Stimulated activated CD8-positive, alpha-beta memory T cell treated with anti-CD3 and anti-CD28 coated beads, Interleukin-15, amount 100 ng/mL, for 24 hours (primary cell): Measurements from ENCODE around the gene TEX14.
"Not testable (repeated sequence)": the region's sequence is repeated elsewhere in the genome, so short reads cannot be mapped to it uniquely, and the experiment has no call there.

Experiments used
- DNase-seq: peaks from one replicate; pipeline ENCODE4 v3.0.0-alpha.2; 2020; ENCODE audit warnings: low read depth

The TEX14 gene

DNA sequence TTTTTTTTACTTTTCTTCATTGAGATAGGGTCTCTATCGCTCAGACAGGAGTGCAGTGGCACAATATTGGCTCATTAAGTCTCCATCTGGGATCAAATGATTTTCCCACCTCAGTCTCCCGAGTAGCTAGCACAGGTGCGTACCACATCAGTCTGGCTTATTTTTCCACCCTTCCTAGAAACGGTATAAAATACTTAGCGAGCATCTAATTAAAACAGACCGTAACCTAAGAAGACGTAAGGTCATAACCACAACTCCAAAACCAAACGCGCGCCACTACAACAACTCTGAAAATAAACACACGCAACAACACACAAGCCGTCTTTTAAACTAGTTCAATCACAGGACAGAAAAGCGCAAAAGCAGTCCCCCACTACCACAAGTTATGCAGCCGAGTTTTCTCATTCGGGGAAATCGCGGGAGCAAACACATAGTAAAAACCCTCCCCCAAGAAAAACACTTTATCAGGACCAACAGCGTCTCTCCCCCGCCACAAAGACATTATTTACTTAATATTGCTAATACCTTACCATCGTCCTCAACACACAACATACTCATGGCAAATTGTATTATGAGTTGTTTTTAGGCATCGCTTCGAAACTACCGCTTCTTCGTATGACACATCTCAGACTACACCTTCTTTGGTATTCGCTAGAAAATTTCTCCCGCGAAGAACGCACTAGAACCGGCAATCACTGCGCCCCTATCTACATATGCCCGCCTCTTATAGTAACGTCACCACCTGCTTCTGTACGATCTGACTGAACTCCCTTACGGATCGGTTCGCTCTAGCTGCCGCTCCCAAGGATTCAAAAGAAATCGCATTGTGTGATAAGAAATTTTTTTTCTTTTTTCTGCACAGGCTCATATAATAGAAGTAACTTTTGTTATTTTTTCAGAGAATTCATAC lies 32.8 kb downstream of the TEX14 start:
- DNase-seq, result peak; percentile 42

DNA sequence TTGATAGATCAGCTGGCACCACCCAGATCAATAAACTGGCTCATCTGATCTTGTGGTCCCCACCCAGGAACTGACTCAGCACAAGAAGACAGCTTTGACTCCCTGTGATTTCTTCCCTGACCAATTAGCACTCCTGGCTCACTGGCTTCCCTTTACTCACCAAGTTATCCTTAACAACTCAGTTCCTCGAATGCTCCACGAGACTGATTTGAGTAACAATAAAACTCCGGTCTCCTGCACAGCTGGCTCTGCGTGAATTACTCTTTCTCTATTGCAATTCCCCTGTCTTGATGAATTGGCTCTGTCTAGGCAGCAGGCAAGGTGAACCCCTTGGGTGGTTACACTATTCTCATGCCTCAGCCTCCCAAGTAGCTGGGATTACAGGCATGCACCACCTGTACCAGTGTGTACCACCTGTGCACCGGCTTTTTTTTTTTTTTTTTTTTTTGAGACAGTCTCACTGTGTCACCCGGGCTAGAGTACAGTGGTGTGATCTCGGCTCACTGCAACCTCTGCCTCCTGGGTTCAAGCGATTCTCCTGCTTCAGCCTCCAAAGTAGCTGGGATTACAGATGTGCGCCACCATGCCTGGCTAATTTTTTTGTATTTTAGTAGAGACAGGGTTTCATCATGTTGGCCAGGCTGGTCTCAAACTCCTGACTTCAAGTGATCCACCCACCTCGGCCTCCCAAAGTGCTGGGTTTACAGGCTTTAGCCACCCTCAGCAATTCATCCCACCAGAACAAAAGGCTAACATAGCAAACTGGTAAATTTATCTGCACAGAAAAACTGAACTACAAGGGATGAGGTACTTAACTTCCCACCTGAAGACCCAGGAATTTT lies 33.7 kb downstream of the TEX14 start:
- DNase-seq, result not testable (repeated sequence)

DNA sequence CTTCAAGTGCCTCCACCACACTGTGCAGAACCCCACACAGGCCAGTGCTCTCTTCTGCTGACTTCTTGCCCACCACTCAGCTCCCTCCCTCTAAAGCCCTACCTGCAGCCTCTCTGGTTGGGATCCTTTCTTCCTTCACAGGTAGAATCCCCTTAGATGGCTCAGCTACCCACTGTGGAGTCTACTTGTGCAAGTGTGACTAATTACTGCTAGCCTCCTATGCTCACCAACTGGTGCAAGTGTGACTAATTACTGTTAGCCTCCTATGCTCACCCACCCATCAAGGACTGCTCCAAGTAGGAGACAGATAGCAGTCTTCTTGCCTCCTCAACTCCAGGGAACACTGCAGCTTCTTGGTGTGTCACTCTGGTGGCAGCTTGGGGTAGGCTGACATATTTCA lies 43.6 kb downstream of the TEX14 start:
- DNase-seq, result no peak

DNA sequence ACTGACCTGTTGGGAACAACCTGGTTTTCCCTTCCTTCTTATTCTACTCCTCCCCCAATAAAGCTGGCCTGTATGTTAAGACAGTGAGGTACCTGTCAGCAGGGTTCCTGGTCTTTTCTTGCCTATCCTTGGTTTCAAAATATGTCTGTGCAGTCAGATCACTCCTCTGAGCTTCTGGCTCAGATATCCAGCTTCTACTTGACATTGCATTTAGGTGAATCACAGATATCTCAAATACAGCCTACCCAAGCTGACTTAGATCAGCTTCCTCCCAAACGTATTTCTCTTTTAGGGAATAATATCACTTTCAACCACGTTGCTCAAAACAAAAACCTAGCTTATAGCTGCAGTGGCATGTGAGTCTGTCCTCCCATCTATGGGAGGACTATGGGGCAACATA lies 48.7 kb downstream of the TEX14 start:
- no peak for DNase-seq

DNA sequence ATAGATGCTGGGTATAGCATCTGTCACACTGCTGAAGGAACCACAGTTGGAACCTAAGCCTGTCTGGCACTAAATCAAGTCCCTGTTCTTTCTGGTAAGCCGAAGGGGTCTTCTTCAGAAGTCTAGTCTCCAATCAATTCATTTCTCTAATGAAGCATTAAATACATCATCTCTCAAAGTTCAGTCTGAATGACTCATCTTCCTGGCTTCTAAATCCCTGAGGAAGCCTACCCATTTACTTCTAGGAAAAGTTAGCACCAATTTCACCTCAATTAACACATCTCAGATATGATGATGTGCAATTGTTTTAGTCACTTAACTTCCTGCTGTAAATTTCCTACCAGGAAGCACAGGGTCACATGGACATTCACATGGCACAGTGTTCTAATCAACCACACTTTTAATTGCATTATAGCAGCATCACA lies 49.9 kb downstream of the TEX14 start:
- DNase-seq, result no peak

DNA sequence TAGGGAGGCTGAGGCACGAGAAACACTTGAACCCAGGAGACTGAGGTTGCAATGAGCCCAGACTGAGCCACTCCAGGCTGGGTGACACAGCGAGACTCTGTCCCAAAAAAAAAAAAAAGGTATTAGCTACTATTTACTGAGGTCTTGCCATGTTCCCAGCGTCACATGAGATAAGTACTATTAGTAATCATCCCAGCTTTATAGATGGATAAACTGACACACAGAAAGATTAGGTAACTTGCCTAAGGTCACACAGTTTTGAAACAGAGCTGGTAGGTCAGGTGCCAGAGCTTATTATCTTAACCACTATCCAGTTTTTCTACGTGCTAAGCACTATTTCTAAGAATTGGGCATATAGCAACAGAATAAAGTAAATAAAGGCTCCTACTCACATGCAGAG lies 51.6 kb downstream of the TEX14 start:
- no peak for DNase-seq

DNA sequence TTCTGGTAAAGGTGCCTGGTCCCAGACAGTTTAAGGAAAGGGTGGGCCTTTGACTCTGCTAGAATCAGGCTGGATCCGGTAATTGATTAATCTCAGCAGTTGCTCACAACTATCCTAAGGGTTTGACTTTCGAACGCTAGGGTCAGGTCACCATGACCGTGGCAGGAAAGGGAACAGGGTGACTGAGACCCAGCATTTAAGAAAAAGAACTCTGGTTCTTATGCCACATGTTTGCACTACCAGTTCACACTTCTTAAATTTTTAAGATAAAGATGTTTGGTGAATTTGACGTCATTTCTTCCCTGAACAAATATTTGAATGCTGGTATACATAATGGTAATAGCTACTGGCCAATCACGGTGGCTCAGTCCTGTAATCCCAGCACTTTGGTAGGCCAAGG lies 52.2 kb downstream of the TEX14 start:
- DNase-seq, result no peak

DNA sequence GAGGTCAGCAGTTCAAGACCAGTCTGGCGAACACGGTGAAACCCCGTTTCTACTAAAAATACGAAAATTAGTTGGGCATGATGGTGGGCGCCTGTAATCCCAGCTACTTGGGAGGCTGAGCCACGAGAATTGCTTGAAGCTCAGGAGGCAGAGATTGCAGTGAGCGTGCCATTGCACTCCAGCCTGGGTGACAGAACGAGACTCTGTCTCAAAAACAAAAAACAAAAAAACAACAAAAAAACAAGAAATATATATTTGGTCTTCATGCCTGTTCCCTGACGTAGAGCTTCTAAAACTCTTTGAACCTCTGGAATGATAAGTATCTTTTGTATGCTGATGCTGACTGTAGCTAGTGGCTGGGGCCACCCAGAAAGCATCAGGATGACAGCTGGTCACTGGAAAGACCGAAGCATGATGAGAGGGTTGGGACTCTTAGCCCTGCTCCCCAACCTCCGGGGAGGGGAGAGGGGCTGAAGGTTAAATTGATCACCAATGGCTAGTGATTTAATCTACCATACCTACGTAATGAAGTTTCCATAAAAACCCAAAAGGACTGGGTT lies 54.8 kb downstream of the TEX14 start:
- DNase-seq, result no peak

DNA sequence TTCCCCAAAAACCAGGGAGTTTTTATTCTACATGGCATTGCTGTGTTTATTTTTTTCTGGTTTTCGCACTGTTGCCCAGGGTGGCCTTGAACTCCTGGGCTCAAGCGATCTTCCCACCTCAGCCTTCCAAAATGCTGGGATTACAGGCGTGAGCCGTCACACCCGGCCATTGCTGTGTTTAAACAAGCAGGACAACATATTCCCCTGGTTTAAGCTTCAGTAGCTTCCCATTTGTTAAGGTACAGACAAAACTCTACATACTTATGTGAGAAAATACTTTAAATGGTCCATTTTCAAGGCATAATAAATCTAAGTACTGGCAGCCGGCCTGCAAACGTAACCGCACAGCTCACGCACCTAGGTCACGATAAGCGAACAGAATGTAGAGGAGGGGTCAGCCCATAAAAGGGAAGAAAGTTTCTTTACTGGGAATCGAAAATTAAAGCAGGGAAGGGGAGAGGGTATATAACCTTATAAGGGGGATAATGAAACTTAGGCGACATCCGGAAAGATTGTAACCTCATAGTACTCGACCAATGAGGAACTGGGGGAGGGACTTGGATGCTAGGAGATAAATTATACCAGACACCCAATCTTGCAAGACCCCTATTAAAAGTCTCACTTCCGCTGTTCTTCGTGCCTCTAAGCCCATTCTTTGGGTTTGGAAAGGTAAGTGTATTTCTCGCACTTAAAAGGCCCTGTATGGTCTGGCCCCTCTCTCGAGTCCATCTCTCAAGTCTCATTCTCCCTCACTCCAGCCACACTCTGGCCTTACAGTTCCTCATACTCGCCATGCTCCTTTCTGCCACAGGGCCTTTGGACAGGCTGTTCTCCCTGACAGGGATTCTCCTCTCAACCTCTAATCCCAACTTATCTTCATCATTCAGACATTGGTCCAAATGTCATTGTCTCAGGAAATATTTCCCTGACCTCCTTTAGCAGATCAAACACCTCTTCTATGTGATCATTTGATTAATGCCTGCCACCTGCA lies 59.2 kb downstream of the TEX14 start:
- no peak for DNase-seq

DNA sequence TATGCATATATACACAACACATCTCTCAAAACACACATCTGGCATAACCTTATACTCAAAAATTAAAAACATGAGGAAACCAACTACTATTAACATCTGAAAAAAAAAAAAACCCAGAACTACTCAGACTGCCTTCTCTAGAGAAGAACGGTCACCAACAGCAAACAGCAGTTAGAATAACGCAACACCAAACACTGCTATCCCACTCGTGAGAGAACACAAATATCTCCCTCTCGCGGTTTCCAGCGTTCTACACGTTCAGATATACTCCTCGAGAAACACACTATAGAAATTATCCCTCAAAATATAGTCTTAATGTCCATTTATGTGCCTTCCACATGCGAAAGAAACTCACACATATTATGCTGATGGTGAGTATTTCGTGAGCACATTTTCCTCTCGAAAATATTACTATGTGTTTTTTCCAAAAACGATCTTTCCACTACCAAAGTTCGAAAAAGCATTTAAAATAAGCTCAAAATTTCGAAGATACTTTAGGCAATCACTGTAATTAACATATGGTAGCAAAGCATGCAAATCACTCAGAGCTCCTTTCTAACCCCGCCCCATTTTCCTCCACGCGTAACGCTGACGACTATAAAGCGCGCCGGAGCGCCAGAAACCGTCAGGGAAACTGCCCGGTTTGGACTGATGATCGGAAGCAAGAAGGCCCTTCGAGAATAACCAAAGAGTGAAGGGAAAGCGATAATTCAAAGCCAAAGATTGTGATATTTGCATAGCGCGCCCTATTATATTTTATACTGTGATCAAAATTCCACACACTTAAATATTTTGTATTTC lies 60.1 kb downstream of the TEX14 start:
- DNase-seq, result peak; percentile 91

DNA sequence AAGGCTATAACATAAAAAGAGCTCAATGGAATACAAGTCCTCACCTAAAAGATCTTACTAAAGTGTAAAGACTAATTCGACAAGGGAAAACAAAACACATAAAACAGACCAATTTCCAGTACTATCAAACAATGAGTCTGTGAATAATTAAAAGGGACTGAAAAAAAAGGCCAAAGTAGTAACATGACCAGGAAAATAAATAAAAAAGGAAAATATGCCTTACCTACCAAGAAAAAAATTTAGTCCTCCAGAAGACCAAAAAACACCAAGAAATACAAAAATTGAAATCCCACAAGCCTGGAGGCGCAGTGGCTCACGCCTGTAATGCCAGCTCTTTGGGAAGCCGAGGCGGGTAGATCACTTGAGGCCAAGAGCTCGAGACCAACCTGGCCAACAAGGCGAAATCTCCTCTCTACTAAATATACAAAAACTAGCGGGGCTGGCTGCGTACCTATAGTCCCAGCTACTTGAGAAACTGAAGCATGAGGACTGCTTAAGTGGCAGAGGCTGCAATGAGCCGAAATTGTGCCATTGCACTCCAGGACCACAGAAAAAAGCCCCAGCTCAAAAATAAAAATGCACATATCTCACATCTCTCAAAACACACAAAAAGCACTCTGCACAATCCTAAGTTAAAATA lies 60.8 kb downstream of the TEX14 start:
- DNase-seq, result no peak

DNA sequence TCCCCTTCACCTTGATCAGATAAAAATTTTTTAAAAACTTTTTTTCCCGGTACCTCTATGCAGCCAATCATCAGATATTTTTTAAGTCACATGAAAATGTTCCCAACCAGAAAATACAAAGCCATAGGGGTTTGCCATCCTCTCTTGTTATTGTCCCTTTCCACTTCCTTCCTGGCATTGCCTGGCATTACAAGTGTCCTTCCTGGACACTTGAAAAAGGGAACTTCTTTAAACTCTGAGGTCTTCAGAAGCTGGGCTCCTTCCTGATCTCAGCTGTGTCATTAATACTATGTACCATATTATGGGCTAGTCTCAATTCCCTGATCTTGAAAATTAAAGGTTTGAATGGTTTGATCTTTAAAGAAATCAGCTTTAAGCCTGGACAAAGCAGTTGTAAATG lies 64.9 kb downstream of the TEX14 start:
- DNase-seq, result no peak

DNA sequence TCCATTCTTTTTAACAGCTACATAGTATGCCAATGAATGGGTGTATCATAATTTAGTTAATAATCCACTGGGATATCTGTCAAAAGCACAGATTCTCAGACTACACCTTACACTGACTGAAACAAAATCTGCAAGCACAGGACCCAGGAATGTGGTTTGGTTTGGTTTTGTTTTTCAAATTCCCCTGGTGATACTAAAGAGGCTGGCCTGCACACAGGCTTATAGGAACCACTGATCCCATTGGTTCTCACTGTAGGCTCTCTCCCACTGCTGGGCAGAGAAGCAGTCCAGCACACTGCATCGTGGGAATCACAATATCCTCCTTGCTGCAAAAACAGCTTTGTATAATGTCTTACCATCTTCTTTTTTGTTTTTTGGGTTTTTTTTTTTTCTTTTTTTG lies 67.1 kb downstream of the TEX14 start:
- DNase-seq, result no peak

DNA sequence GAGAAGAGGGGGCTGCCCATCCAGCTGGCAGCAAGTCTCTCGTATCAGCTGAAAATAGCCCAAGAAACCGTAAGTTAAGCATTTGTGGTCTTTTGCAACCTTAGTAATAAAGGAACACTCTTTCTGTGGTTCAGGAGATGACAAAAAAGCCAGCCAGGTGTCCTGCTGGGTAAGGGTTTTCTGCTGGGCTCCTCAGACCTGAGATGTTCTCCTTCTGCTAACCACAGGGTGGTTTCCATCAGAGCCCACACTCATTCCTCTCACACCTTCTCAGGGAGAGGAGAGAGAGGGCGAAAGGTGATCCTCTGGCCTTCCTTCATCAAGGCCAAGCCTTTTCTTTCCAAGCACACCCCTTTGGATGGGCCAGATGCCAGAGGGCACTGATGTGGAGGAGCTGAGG lies 70.7 kb downstream of the TEX14 start:
- no peak for DNase-seq

DNA sequence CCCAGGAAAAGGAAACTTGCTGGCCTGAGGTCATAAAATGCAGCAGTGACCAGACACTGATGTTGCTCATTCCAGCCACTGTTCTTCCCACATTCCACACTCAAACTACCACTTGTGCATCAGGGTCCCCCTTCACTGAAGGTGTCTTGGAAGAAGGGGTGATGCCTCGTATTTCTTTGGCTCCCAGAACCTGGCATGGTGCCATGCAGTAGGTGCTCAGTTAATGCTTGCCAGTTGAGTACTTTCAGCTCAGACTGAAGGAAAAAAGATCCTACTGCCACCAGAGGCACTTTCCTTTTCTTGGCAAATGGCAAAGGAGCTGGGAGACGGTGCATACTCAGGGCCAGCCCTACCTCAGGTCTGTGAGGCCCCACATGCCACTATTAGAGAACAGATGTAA lies 73.5 kb downstream of the TEX14 start:
- no peak for DNase-seq

DNA sequence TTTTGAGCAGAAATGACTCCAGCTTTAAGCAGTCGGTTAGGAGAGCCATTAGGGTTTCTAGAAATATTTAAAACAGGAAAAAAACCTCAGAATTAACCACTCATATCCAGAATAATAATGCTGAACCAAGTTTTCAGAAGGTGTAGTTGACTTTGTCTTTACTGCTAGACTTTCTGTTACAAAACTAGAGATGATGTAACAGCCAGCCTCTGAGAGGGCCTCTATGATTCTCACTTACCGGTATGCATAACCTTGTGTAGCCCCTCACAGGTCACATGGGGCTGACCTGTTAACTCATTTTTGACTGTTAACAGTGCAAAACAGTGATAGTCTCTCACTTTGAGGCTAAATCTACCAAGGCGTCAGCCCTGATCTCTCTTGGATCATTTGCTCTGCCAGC lies 74.3 kb downstream of the TEX14 start:
- no peak for DNase-seq

DNA sequence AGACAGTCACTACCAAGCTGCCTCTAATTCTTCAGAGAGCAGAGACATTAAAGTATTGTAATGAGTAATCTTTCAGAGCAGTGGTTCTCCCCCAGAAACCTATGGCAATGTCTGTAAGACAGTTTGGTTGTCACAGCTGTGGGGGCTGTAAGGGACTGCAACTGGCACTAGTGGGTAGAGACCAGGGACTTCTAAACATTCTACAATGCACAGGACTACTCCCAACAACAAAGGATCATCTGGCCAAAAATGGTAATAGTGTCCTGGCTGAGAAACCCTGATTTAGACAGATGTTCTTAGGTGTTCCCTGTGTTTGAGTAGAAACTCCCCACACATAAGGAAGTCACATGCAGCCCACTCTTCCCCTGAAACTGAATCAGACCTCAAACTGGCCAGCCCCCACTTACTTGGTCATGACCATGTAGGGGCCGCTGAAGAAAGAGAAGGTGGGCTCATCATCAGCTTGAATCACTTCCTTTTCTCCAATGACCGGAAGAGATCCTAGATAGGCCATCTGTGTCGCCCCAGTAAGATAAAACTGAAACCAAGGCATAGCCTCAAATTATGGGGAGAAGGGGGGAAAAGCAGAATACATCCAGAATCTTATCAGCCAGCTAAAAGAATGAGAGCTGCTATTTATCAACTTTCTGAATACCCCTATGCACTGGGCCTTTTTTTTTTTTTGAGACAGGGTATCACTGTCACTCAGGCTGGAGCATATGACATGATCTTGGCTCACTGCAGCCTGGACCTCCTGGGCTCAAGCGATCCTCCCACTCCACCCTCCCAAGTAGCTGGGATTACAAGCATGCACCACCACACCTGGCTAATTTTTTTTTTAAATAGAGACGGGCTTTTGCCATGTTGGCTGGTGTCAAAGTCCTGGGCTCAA lies 75.8 kb downstream of the TEX14 start:
- no peak for DNase-seq

DNA sequence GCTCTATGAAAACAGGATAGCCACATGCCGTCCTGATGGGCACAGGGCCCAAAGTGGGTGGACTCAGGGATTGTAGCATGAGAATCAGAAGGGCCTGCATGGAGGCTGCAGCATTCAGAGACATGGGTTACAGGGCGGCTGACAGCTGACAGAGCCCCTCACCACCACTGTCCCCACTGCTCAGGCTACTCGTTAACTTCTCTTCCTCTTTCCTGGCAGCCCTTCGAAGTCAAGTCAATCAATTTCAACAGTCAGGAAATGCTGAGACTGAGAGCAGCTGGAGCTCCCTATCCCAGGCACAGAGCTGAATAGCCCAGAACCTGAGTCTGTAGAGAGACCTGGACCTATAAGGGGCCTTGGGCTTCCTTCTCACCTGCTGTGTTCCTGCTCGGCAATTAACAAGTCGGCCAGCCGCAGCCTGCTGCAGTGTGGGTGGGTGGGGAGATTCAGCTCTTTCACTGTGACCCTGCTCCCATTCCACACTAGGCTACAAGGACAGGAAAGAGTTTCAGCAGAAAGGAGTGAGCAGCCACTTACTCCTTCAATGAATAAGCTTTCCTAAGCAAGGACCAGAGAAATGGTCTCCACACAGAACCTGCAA lies 76.9 kb downstream of the TEX14 start:
- DNase-seq, result no peak

DNA sequence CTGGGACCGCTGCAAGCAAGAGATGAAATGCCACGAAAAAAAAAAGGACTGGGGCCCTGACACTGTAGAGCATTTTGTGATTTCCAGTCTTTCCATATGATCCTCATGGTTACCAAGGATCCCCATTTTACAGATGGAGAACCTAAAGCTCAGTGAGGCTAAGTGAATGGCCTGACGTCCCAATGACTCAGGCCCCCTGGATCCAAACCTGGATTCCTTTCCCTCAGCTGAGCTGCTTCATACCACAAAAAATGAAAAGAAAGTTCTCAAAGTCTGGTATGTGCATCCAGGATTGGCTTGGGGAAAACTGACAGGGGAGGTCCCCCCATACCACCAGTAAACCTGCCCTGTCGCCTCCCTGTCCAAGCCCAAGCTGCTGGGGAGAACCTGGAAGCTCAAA lies 80.5 kb downstream of the TEX14 start:
- DNase-seq, result no peak
